Measurements from ENCODE around the gene MRPL58. TPM values are rescaled to one million over a fixed set of nuclear protein-coding genes. Genes with fewer than 3 reads are reported as not detected.

The MRPL58 gene
- total RNA-seq, 1 experiment from 2014 or later, result 41.9 TPM

DNA sequence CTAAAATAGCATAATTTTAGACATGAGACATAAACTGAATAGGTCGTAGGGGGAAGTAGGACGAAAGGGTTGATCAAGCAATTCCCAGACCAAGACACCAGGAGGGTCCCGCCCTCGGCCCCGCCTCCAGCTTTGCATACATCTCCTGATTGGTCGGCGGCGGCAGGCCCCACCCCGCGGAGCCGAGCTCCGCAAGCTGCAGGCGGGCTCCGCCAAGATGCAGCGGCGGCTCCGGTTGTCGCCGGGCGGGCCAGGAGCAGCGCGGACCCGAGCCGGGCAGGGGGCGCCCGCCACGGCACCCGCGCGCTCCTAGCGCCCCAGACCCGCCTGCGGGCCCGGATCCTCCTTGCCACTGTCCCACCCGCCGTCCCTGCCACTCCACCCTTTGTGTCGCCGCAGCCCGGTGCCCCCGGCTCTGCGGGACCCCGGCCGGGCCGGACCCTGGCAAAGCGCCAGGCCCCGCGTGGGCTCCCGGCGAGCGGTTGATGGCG is 25.0 kb upstream of the MRPL58 start, which contains the start of gene CDR2L (continued):
- TF ChIP-seq, protein P1, sequence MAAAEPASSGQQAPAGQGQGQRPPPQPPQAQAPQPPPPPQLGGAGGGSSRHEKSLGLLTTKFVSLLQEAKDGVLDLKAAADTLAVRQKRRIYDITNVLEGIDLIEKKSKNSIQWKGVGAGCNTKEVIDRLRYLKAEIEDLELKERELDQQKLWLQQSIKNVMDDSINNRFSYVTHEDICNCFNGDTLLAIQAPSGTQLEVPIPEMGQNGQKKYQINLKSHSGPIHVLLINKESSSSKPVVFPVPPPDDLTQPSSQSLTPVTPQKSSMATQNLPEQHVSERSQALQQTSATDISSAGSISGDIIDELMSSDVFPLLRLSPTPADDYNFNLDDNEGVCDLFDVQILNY (CRISPR knock-in tag; IDR thresholded peaks at IDR 0.05), result peak; percentile 71; the same call in 1 of the 2 replicates
- TF ChIP-seq ATF1 (CRISPR knock-in tag; IDR thresholded peaks at IDR 0.05), result 0 out of 2 replicates have a peak, but pooled peaks have one; percentile 26

GRCh38 chr17:74987909-74988711 is 24.4 kb upstream of the MRPL58 start:
- DNase-seq (ENCODE audit: low spot score), result peak; percentile 78
- Mint-ChIP-seq H3K27ac (peak overlapping the region; percentile 77), H3K4me1 (peaks cover 19% of the 10 kb centered on the region), H3K9me3 (no peaks in the 10 kb centered on the region), H3K4me3 (peak overlapping the region; percentile 80), H3K36me3 (no peaks in the 10 kb centered on the region), H3K27me3 (ENCODE audit: low read depth) (peaks cover 2% of the 10 kb centered on the region; the same call in 1 of the 2 replicates)
- ChIA-PET CTCF (interaction anchor here (0.6 to 4.0 kb wide), 25 partner anchors 11 to 283 kb away, joined by 3 to 51 read pairs (median 5); partner anchors contain the start of genes FDXR, HID1, MIF4GD and MRPL58), POLR2A (interaction anchor here (0.9 to 2.4 kb wide), 6 partner anchors 16 to 47 kb away, joined by 3 to 30 read pairs (median 6); partner anchors contain the start of genes HID1 and MRPL58)
- peak; percentile 36 for ATAC-seq
- TF ChIP-seq FOXK1 (CRISPR knock-in tag; IDR thresholded peaks at IDR 0.05) (0 out of 2 replicates have a peak, but pooled peaks have one; percentile 7), TEAD1 (CRISPR knock-in tag; IDR thresholded peaks at IDR 0.05) (peak; percentile 43; the same call in 1 of the 2 replicates), SMAD4 (CRISPR knock-in tag; IDR thresholded peaks at IDR 0.05) (0 out of 2 replicates have a peak, but pooled peaks have one; percentile 24), MAX (CRISPR knock-in tag; IDR thresholded peaks at IDR 0.05) (peak; percentile 24; the same call in 1 of the 2 replicates), PRDM15 (CRISPR knock-in tag; IDR thresholded peaks at IDR 0.05) (peak; percentile 47; the same call in 1 of the 2 replicates), JAZF1 (CRISPR knock-in tag; IDR thresholded peaks at IDR 0.05) (no peak), ZNF416 (CRISPR knock-in tag; IDR thresholded peaks at IDR 0.05) (no peak), NR1H2 (CRISPR knock-in tag; IDR thresholded peaks at IDR 0.05) (no peak), MYBL2 (CRISPR knock-in tag; IDR thresholded peaks at IDR 0.05) (0 out of 2 replicates have a peak, but pooled peaks have one; percentile 19)
- TF ChIP-seq, protein P2, sequence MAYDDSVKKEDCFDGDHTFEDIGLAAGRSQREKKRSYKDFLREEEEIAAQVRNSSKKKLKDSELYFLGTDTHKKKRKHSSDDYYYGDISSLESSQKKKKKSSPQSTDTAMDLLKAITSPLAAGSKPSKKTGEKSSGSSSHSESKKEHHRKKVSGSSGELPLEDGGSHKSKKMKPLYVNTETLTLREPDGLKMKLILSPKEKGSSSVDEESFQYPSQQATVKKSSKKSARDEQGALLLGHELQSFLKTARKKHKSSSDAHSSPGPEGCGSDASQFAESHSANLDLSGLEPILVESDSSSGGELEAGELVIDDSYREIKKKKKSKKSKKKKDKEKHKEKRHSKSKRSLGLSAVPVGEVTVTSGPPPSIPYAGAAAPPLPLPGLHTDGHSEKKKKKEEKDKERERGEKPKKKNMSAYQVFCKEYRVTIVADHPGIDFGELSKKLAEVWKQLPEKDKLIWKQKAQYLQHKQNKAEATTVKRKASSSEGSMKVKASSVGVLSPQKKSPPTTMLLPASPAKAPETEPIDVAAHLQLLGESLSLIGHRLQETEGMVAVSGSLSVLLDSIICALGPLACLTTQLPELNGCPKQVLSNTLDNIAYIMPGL (CRISPR knock-in tag; IDR thresholded peaks at IDR 0.05), result peak; percentile 82

DNA sequence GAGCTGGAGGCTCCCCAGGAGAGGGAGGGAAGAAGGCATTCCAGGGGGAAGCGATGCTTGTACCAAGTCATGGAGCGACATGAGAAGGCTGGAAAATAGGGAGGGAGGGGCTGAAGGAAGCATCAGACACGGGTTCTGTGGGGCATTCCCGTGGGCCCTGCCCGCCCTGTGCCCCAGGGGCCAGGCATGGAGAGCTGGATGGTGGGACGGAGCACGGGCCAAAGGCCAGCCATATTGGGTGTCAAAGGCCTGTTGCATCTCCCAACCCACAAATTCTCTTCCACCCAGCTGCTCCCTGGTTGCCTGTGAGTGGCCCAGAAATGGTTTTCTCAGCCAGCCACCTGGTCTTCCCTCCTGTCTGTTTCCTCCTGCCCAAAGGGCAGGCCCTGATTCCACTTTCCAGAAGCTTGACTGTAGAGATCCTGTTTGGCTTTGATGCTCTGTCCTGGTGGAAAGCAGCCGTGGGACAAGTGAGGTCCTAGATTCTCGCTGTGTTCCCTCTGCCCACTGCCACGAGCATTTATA is 21.8 kb upstream of the MRPL58 start:
- no peak overlapping the region for H3K4me3 Mint-ChIP-seq
- CTCF ChIA-PET, result interaction anchor here (0.7 to 4.0 kb wide), 4 partner anchors 27 to 333 kb away, joined by 3 to 22 read pairs (median 10); no protein-coding TSS in a partner anchor
- peaks cover 16% of the 10 kb centered on the region for H3K4me1 Mint-ChIP-seq
- H3K9me3 Mint-ChIP-seq, result no peaks in the 10 kb centered on the region
- H3K27me3 Mint-ChIP-seq (ENCODE audit: low read depth), result peaks cover 1% of the 10 kb centered on the region; the same call in 1 of the 2 replicates
- POLR2A ChIA-PET, result no interaction called here
- 0 out of 2 replicates have a peak overlapping the region, but pooled peaks have one; percentile 27 for H3K27ac Mint-ChIP-seq
- H3K36me3 Mint-ChIP-seq, result 0 out of 2 replicates have a peak, but pooled peaks cover under 1% of the 10 kb centered on the region
- ATAC-seq, result no peak
- DNase-seq (ENCODE audit: low spot score), result no peak
- TF ChIP-seq KAT7 (CRISPR knock-in tag; IDR thresholded peaks at IDR 0.05; ENCODE audit: borderline replicate concordance), result no peak
- TF ChIP-seq TEAD1 (CRISPR knock-in tag; IDR thresholded peaks at IDR 0.05), result no peak
- no peak for TF ChIP-seq GABPB1 (CRISPR knock-in tag; IDR thresholded peaks at IDR 0.05)
- TF ChIP-seq, protein P3, sequence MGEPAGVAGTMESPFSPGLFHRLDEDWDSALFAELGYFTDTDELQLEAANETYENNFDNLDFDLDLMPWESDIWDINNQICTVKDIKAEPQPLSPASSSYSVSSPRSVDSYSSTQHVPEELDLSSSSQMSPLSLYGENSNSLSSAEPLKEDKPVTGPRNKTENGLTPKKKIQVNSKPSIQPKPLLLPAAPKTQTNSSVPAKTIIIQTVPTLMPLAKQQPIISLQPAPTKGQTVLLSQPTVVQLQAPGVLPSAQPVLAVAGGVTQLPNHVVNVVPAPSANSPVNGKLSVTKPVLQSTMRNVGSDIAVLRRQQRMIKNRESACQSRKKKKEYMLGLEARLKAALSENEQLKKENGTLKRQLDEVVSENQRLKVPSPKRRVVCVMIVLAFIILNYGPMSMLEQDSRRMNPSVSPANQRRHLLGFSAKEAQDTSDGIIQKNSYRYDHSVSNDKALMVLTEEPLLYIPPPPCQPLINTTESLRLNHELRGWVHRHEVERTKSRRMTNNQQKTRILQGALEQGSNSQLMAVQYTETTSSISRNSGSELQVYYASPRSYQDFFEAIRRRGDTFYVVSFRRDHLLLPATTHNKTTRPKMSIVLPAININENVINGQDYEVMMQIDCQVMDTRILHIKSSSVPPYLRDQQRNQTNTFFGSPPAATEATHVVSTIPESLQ (CRISPR knock-in tag; IDR thresholded peaks at IDR 0.05), result no peak

Measured in WTC11 (cell line).